ENCODE measurements around the gene UBE2Q1. TPM values are rescaled to one million over a fixed set of nuclear protein-coding genes. Genes with fewer than 3 reads are reported as not detected.

The UBE2Q1 gene
- total and polyA plus RNA-seq, 2 experiments from 2014 or later = 46.5 to 60.8 TPM

DNA sequence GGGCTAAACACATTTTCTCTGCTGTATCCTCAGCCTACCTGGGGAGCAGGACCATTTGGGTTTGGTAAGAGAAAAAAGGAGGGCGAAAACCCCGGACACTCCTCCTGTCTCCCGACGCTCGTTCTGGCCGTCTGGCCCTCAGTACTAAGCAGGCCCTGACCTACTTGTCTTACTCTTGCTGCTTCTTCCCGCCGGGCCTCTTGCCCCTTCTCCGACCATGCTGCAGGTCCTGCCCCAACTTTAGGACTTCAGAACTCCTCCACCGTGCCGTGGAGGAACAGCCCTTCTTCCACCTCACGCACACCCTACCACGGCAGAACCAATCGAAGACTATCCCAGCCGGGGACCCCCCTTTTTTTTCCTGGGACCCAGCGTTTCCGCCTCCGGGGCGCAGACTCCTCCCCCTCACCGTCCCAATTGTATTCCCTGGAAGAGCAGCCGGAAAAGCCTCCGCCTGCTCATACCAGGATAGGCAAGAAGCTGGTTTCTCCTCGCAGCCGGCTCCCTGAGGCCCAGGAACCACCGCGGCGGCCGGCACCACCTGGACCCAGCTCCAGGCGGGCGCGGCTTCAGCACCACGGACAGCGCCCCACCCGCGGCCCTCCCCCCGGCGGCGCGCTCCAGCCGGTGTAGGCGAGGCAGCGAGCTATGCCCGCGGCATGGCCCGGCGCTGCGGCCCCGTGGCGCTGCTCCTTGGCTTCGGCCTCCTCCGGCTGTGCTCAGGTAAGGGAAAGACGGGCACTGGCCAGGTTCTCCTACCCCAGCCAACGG lies 9.1 kb upstream of the UBE2Q1 start, which contains the start of gene CHRNB2:
Gene CHRNB2 (plus strand): TSS at position 393 of the 771 bp plus-strand sequence. CDS start 267 bp downstream, at position 660.
- peak; percentile 68 to 90 for DNase-seq (ENCODE audit: low read depth in 1 of 2, low spot score in 1 of 2)
- Histone ChIP-seq H3K4me1 (ENCODE audit: low read depth) (no peaks in the 10 kb centered on the region), H3K9me3 (ENCODE audit: low read depth) (no peaks in the 10 kb centered on the region), H3K4me3 (no peak within 1 kb of the TSS), H3K27me3 (peaks cover 39% of the 10 kb centered on the region), H3K36me3 (no peaks in the 10 kb centered on the region), H3K27ac (no peak within 1 kb of the TSS)
- TF ChIP-seq, protein P1, sequence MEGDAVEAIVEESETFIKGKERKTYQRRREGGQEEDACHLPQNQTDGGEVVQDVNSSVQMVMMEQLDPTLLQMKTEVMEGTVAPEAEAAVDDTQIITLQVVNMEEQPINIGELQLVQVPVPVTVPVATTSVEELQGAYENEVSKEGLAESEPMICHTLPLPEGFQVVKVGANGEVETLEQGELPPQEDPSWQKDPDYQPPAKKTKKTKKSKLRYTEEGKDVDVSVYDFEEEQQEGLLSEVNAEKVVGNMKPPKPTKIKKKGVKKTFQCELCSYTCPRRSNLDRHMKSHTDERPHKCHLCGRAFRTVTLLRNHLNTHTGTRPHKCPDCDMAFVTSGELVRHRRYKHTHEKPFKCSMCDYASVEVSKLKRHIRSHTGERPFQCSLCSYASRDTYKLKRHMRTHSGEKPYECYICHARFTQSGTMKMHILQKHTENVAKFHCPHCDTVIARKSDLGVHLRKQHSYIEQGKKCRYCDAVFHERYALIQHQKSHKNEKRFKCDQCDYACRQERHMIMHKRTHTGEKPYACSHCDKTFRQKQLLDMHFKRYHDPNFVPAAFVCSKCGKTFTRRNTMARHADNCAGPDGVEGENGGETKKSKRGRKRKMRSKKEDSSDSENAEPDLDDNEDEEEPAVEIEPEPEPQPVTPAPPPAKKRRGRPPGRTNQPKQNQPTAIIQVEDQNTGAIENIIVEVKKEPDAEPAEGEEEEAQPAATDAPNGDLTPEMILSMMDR (IDR thresholded peaks at IDR 0.05; ENCODE audit: low read depth, low read length) = no peak

DNA sequence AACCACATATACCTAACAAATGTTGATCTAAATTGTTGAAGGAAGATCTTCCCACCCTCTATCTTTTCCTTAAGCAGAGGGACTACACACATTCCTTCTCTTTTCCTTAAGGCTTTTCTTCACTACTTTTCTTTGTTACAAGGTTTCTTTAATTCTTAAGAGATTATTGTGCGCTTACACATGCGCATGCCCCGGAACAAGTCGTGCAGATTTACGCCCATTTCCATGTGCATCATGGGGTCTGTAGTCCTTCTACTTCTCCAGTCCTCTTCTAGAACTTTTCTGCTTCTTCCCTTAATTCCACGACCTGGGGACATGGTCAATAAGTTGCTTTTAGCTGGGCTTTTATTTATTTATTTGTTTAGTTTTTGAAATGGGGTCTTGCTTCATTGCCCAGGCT lies 7.4 kb upstream of the UBE2Q1 start:
- Histone ChIP-seq H3K27me3 (peaks cover 39% of the 10 kb centered on the region), H3K4me1 (ENCODE audit: low read depth) (no peaks in the 10 kb centered on the region), H3K4me3 (no peak overlapping the region), H3K36me3 (no peaks in the 10 kb centered on the region), H3K27ac (no peak overlapping the region), H3K9me3 (ENCODE audit: low read depth) (no peaks in the 10 kb centered on the region)
- DNase-seq (ENCODE audit: low read depth in 1 of 2, low spot score in 1 of 2) = no peak
- TF ChIP-seq, protein P1 (IDR thresholded peaks at IDR 0.05; ENCODE audit: low read depth, low read length) = no peak

DNA sequence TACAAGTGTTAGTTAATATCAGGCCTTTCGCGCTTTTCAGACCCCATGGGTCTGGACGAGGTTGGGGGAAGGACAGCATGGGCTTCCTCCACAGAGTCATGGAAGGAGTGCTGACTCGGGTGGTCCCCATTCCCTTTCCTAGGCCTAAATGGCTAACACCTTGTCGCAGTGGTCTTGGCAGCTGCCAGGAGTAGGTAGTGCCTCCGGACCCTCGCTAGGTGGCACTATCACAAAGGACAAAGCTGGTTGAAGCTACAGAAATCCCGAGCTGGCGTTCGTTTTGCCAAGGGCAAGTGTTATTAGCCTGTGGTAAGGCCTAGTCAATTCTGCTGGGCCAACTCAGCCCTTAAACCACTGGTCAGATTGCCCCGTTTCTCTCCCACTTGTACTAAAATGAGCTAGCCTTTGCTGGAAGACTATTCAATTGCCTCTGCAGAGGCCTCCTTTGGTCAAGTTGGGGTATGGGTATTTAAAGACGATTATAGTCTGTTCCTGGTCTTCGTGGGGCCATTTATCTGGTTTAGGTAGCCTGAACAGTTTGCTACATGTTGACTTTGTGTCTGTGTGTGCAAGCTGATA lies 1.1 kb upstream of the UBE2Q1 start:
- Histone ChIP-seq H3K4me1 (ENCODE audit: low read depth) (peaks cover 15% of the 10 kb centered on the region), H3K9me3 (ENCODE audit: low read depth) (no peaks in the 10 kb centered on the region), H3K27me3 (no peaks in the 10 kb centered on the region), H3K36me3 (peaks cover 12% of the 10 kb centered on the region), H3K4me3 (peak overlapping the region; percentile 38), H3K27ac (peak overlapping the region; percentile 88)
- TF ChIP-seq, protein P1 (IDR thresholded peaks at IDR 0.05; ENCODE audit: low read depth, low read length) = peak; percentile 92
- peak; percentile 94 to 96 for DNase-seq (ENCODE audit: low read depth in 1 of 2, low spot score in 1 of 2)

DNA sequence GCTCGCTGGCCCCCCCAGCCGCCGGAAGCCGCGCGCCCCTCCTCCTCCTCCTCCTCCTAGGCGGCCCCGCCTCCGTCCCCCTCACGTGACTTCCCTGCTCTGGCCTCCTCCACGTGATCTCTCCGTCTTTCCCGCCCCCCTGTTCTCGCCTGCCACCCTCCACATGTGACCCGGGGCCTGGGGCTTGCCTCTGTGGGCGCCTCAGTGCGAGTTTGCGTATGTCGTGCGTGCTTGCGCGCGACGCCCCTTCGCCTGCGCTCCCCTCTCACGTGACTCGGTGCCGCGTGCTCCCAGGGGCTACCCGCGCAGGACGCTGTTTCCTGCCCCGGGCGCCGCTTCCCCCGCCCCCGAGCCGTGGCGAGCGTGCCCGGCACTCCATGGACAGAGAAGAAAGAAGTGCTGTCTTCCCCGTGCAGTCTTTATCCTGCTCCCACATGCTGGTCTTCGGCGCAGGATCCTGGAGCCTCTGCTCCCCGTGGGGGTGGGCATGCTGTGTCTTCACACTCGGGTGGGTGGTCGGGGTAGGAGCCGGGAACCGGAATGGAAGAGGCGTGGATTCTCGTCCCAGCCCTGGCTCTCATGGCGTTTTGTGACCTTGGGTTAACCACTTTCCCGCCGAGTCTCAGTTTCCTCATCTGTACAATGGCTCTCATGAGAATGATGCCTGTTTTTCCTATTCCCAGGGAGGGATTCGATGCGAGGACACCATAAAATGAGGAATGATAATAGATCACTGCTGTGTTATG lies 431 bp upstream of the UBE2Q1 start:
- peak overlapping the region; percentile 63 for H3K4me3 ChIP-seq
- H3K4me1 ChIP-seq (ENCODE audit: low read depth) = peaks cover 15% of the 10 kb centered on the region
- peaks cover 19% of the 10 kb centered on the region for H3K36me3 ChIP-seq
- H3K27ac ChIP-seq = peak overlapping the region; percentile 88
- peak; percentile 99 to 100 for DNase-seq (ENCODE audit: low read depth in 1 of 2, low spot score in 1 of 2)
- no peaks in the 10 kb centered on the region for H3K27me3 ChIP-seq
- TF ChIP-seq, protein P1 (IDR thresholded peaks at IDR 0.05; ENCODE audit: low read depth, low read length) = no peak
- no peaks in the 10 kb centered on the region for H3K9me3 ChIP-seq (ENCODE audit: low read depth)

DNA sequence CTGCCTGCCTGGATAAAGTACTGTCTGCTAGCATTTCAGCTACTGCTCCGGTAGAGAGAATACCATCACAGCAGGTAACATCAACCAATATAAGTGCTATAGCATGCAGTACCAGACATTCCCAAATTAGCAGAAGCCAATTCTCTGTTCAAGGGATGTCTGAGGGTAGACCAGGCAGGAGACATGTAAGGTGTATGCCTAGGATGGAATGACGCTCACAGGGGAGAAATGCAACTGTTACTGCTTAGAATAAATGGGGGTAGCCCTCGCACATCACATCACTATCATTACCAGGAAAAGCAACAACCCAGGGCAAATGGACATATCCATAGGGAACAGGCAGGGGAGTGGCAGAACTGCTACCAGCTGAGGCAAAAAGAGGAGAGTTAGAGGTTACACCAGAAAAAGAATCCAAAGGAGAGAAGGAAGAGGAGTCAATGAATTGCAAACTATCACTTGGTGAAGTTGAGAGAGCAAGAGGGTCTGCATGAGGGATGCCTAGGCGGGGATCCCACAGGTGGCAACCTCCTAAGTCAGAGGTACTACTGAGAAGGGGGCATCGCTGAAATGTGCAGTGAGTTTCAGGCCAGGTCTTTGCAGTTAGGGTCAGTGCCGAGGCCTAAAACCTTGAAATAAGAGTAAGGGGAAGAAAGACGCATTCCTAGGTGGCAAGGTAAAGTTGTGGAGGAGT lies 1.1 kb downstream of the UBE2Q1 start:
- peak overlapping the region; percentile 63 for H3K4me3 ChIP-seq
- peaks cover 33% of the 10 kb centered on the region for H3K36me3 ChIP-seq
- DNase-seq (ENCODE audit: low read depth in 1 of 2, low spot score in 1 of 2) = no peak
- peak overlapping the region; percentile 81 for H3K27ac ChIP-seq
- H3K9me3 ChIP-seq (ENCODE audit: low read depth) = no peaks in the 10 kb centered on the region
- H3K27me3 ChIP-seq = no peaks in the 10 kb centered on the region
- H3K4me1 ChIP-seq (ENCODE audit: low read depth) = peaks cover 20% of the 10 kb centered on the region
- TF ChIP-seq, protein P1 (IDR thresholded peaks at IDR 0.05; ENCODE audit: low read depth, low read length) = no peak

Measured in cardiac muscle cell (in vitro differentiated cells and primary cell).